MM.1S (cell line): Measurements from ENCODE around the gene GJA5.

Experiments used
- EZH2phosphoT487 ChIP-seq: fragments of 300-600 bp; sonication (generic); IDR thresholded peaks from 2 replicates; pipeline ENCODE4 v1.6.1; 2018; ENCODE audit warnings: antibody characterized with exemption, low read length
- TF ChIP-seq, protein P1 (sequence below): fragments of 300-600 bp; sonication (generic); IDR thresholded peaks from 2 replicates; pipeline ENCODE4 v1.5.1; 2016; ENCODE audit warnings: antibody characterized with exemption, low read length, mixed read lengths

DNA sequence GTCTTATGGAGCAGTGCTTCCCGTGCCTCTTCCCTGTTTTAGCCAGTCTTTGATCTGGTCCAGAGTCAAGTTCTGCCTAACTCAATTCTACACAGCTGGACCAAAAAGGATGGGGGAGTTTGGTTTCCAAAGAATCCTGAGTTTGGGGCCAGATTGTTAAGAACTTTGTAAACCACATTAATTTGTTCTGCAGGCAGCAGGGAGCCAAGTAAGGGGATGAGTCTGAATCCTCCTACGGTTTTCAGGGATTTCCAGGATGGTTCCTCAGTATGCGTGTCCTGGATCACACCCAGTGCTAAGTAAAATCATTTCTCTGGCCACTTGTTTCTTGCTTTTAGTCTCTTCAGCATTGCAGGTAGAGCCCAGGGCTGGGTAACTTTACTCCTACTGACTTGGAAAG lies 26.1 kb upstream of the GJA5 start:
- TF ChIP-seq, protein P1, sequence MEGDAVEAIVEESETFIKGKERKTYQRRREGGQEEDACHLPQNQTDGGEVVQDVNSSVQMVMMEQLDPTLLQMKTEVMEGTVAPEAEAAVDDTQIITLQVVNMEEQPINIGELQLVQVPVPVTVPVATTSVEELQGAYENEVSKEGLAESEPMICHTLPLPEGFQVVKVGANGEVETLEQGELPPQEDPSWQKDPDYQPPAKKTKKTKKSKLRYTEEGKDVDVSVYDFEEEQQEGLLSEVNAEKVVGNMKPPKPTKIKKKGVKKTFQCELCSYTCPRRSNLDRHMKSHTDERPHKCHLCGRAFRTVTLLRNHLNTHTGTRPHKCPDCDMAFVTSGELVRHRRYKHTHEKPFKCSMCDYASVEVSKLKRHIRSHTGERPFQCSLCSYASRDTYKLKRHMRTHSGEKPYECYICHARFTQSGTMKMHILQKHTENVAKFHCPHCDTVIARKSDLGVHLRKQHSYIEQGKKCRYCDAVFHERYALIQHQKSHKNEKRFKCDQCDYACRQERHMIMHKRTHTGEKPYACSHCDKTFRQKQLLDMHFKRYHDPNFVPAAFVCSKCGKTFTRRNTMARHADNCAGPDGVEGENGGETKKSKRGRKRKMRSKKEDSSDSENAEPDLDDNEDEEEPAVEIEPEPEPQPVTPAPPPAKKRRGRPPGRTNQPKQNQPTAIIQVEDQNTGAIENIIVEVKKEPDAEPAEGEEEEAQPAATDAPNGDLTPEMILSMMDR = no peak
- TF ChIP-seq EZH2phosphoT487 = no peak
